SU-DHL-6 (cell line): ENCODE data around the gene PKD1.

Experiments used
- H2AFZ ChIP-seq: fragments of 200-600 bp; sonication (generic); 2 replicates; pipeline ENCODE4 v1.6.1; 2014; ENCODE audit warnings: low read depth, mild to moderate bottlenecking, moderate library complexity, mixed read lengths, antibody characterized with exemption, low read length; ENCODE audit not compliant: severe bottlenecking
- H3F3A ChIP-seq: fragments of 200-600 bp; shearing (Covaris generic); 2 replicates; pipeline ENCODE4 v1.6.0; 2016; ENCODE audit warnings: antibody characterized with exemption, mild to moderate bottlenecking; ENCODE audit not compliant: insufficient read depth
- H3K27ac ChIP-seq: fragments of 200-600 bp; sonication (generic); 2 replicates; pipeline ENCODE4 v1.5.1; 2016; ENCODE audit warnings: low read depth, mild to moderate bottlenecking, low read length, moderate library complexity, mixed read lengths
- H3K27me3 ChIP-seq: fragments of 200-600 bp; sonication (generic), shearing (Covaris generic); 2 replicates; pipeline ENCODE4 v1.6.0; 2014; ENCODE audit warnings: mild to moderate bottlenecking, low read length
- H3K36me3 ChIP-seq: fragments of 200-600 bp; sonication (generic); 2 replicates; pipeline ENCODE4 v1.6.1; 2014; ENCODE audit warnings: mild to moderate bottlenecking, low read length, mixed read lengths
- H3K4me2 ChIP-seq: fragments of 300-600, 200-600 bp; shearing (Covaris generic), sonication (generic); 2 replicates; pipeline ENCODE4 v1.6.0; 2014; ENCODE audit warnings: low read length, low read depth, mild to moderate bottlenecking; ENCODE audit not compliant: poor library complexity, severe bottlenecking
- H3K4me3 ChIP-seq: fragments of 200-600 bp; sonication (generic); 2 replicates; pipeline ENCODE4 v1.5.1; 2014; ENCODE audit warnings: antibody characterized with exemption, low read length, mild to moderate bottlenecking, mixed read lengths; ENCODE audit not compliant: insufficient read depth, poor library complexity, severe bottlenecking
- H3K79me2 ChIP-seq: fragments of 200-600 bp; sonication (generic); 2 replicates; pipeline ENCODE4 v1.6.1; 2014; ENCODE audit warnings: mild to moderate bottlenecking, low read length, moderate library complexity; ENCODE audit not compliant: insufficient read depth
- H3K9ac ChIP-seq: fragments of 200-600 bp; sonication (generic); 2 replicates; pipeline ENCODE4 v1.7.0; 2014; ENCODE audit warnings: mild to moderate bottlenecking, low read length
- H3K9me2 ChIP-seq: fragments of 200-600 bp; sonication (generic); replicated peaks from 2 replicates; pipeline ENCODE4 v1.6.1; 2014; ENCODE audit warnings: low read length; ENCODE audit not compliant: insufficient read depth
- H3K9me3 ChIP-seq: fragments of 200-600 bp; sonication (generic); 2 replicates; pipeline ENCODE4 v1.6.1; 2014; ENCODE audit warnings: low read length, mixed read lengths; ENCODE audit not compliant: insufficient read depth
- H4K20me1 ChIP-seq: fragments of 200-600 bp; sonication (generic); 2 replicates; pipeline ENCODE4 v1.6.1; 2014; ENCODE audit warnings: low read depth, mild to moderate bottlenecking, antibody characterized with exemption, low read length, moderate library complexity, mixed read lengths
- EZH2phosphoT487 ChIP-seq: fragments of 200-600 bp; sonication (generic), shearing (Covaris generic); conservative IDR thresholded peaks from 2 replicates; pipeline ENCODE4 v1.6.1; 2018; ENCODE audit warnings: mild to moderate bottlenecking, antibody characterized with exemption, low read length, moderate library complexity, mixed read lengths
- TF ChIP-seq, protein P1 (sequence below): fragments of 200-600 bp; sonication (generic); IDR thresholded peaks from one replicate; pipeline ENCODE4 v1.5.1; 2017; ENCODE audit warnings: antibody characterized with exemption, mild to moderate bottlenecking, low read length, moderate library complexity; ENCODE audit not compliant: insufficient read depth, poor library complexity, severe bottlenecking

PKD1 gene

DNA sequence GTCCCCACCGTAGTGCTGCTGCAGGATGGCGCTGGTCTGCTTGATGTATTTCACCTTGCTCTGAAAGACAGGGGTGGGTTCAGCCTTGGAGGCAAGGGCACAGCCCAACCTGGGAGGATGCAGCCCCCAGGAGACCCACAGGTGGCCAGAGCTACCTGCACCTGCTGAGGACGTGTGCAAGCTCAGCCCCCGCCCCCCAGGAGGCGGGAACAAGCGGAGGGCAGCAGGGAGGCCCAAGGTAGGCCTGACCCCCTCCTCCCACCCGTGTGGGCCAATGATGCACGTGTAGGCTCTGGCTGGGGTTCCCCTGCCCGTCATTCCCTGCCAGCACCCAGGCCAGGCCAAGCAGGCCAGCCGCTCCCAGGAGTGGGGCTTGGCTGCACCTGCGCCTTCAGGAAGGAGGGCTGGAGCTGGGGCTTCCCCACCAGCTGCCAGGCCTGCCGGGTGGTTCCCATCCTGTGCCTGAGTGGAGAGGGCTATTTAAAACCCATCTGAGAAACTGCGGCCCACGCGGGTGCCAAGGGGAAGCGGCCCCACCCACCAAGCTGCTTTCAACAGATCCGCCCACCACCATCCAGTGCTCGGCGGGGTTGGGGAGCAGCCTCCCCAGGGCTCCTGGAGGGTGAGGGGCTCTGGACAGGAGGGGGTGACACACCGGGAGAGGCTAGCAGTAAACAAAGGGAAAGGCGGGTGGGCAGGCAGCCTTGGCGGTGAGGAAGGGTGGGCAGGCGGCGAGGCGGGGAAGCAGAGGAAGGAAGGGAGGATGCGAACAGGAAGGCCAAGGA is 91.8 kb downstream of the PKD1 start:
- no peak overlapping the region for H2AFZ ChIP-seq
- H3K79me2 ChIP-seq, result peaks cover 5% of the 10 kb centered on the region; the same call in 1 of the 2 replicates
- no peaks in the 10 kb centered on the region for H3K27me3 ChIP-seq
- no peak overlapping the region for H3K27ac ChIP-seq
- H3F3A ChIP-seq, result no peaks in the 10 kb centered on the region
- no peak overlapping the region for H3K4me3 ChIP-seq
- no peaks in the 10 kb centered on the region for H4K20me1 ChIP-seq
- TF ChIP-seq, protein P1, sequence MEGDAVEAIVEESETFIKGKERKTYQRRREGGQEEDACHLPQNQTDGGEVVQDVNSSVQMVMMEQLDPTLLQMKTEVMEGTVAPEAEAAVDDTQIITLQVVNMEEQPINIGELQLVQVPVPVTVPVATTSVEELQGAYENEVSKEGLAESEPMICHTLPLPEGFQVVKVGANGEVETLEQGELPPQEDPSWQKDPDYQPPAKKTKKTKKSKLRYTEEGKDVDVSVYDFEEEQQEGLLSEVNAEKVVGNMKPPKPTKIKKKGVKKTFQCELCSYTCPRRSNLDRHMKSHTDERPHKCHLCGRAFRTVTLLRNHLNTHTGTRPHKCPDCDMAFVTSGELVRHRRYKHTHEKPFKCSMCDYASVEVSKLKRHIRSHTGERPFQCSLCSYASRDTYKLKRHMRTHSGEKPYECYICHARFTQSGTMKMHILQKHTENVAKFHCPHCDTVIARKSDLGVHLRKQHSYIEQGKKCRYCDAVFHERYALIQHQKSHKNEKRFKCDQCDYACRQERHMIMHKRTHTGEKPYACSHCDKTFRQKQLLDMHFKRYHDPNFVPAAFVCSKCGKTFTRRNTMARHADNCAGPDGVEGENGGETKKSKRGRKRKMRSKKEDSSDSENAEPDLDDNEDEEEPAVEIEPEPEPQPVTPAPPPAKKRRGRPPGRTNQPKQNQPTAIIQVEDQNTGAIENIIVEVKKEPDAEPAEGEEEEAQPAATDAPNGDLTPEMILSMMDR, result no peak
- TF ChIP-seq EZH2phosphoT487, result no peak
- no peak overlapping the region for H3K9ac ChIP-seq
- H3K9me2 ChIP-seq, result no peaks in the 10 kb centered on the region
- H3K36me3 ChIP-seq, result no peaks in the 10 kb centered on the region
- H3K4me2 ChIP-seq, result no peak overlapping the region
- H3K9me3 ChIP-seq, result no peaks in the 10 kb centered on the region

DNA sequence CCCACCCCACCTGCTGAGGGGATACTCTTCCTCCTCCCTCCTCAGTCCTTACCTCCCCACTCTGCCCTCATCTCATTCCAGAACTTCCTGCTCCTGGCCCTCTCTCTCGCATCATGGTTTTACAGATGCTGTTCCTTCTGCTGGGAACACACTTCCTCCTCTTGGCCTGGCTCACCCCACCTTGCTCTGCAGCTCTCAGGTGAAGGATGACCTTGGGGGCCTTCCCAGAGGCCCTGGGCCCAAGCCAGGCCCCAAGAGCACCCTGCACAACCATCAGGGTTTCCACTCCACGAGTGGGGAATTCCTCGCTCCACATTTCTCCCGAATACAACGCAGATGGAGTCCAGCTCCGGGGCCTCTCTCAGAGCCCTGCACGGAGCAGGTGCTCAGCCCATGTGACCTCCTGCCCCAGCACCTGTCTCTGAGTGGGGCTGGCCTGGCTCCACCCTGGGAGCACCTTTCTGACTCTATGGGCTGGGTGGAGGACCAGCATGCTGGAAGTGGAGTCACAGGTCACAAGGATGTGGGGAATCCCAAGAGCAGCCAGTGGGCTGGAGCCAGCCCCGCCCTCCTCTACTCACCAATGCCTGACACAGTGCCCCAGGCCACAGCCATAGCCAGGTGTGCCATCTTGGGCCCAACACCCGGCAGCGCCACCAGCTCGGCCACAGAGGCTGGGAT is 92.6 kb downstream of the PKD1 start:
- no peaks in the 10 kb centered on the region for H3K27me3 ChIP-seq
- H3K27ac ChIP-seq, result no peak overlapping the region
- no peaks in the 10 kb centered on the region for H3K36me3 ChIP-seq
- H3F3A ChIP-seq, result no peaks in the 10 kb centered on the region
- H3K4me2 ChIP-seq, result no peak overlapping the region
- no peak overlapping the region for H3K9ac ChIP-seq
- H3K79me2 ChIP-seq, result peaks cover 5% of the 10 kb centered on the region; the same call in 1 of the 2 replicates
- H2AFZ ChIP-seq, result no peak overlapping the region
- TF ChIP-seq EZH2phosphoT487, result no peak
- TF ChIP-seq, protein P1, result no peak
- no peaks in the 10 kb centered on the region for H4K20me1 ChIP-seq
- no peak overlapping the region for H3K4me3 ChIP-seq
- no peaks in the 10 kb centered on the region for H3K9me3 ChIP-seq
- H3K9me2 ChIP-seq, result no peaks in the 10 kb centered on the region

DNA sequence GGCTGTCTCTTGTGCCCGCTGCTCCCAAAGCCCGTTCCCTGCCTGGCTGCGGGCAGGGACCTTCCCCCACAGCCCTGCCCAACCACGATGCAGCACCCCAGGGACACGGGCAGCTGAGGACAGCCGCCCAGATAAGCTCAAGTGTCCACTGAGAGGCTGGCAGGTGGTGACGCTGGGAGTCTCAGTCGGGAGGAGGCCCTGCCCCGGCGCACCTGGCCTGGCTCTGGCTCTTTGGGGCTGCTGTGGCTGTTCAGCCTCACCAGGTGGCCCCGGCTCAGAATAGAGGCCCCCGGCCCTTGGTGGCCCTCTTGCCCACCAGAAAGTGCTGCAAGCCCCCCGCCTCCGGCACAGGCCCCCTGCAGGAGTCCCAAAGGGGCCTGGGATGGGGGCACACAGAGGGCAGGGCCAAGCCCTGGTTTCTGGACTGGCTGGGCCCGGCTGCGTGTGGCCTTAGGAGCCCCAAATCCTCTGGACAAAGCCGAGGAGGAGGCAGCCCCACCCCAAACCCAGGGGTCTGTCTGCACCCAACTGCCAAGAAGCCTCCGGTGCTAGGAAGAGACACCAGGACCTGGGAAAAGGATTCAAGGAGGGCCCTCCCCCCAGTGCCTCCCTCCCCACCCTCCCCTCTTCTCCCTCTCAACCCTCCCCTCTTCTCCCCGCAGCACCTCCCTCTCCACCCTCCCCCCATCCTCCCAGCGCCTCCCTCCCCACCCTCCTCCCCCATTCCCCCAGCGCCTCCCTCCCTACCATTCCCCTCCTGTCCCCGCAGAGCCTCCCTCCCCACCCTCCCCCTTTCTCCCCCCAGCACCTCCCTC is 93.3 kb downstream of the PKD1 start:
- Histone ChIP-seq H3K27me3 (no peaks in the 10 kb centered on the region), H2AFZ (no peak overlapping the region), H3F3A (no peaks in the 10 kb centered on the region), H3K9ac (no peak overlapping the region), H4K20me1 (no peaks in the 10 kb centered on the region), H3K9me2 (no peaks in the 10 kb centered on the region), H3K4me3 (no peak overlapping the region), H3K79me2 (peaks cover 5% of the 10 kb centered on the region; the same call in 1 of the 2 replicates), H3K36me3 (no peaks in the 10 kb centered on the region), H3K4me2 (no peak overlapping the region), H3K9me3 (no peaks in the 10 kb centered on the region), H3K27ac (no peak overlapping the region)
- TF ChIP-seq EZH2phosphoT487, result no peak
- TF ChIP-seq, protein P1, result no peak
